T follicular helper cell (primary cell): ENCODE results near the gene CSH2.
"Not testable (repeated sequence)": the region's sequence is repeated elsewhere in the genome, so short reads cannot be mapped to it uniquely, and the experiment has no call there.

ENCODE experiments used
- DNase-seq: peaks from one replicate; pipeline ENCODE4 v3.0.0-alpha.2; 2020; ENCODE audit warnings: low read depth

The CSH2 gene

GRCh38 chr17:63855185-63855584 is 18.3 kb downstream of the CSH2 start:
- no peak for DNase-seq

GRCh38 chr17:63854709-63855108 is 18.8 kb downstream of the CSH2 start:
- DNase-seq: no peak

GRCh38 chr17:63853260-63853659 is 20.2 kb downstream of the CSH2 start:
- no peak for DNase-seq

GRCh38 chr17:63850401-63850800 is 23.1 kb downstream of the CSH2 start:
- no peak for DNase-seq

GRCh38 chr17:63848834-63849689 is 24.4 kb downstream of the CSH2 start:
- DNase-seq: peak; percentile 91

- no peak for DNase-seq
Observed at GRCh38 chr17:63847525-63848249, 25.8 kb downstream of the CSH2 start.

- DNase-seq: no peak
Observed at GRCh38 chr17:63845509-63845908, 28.0 kb downstream of the CSH2 start.

GRCh38 chr17:63843910-63844677 is 29.4 kb downstream of the CSH2 start:
- DNase-seq: no peak

- DNase-seq: not testable (repeated sequence)
Observed at GRCh38 chr17:63843387-63843888, 30.0 kb downstream of the CSH2 start.

- peak; percentile 99 for DNase-seq
Observed at GRCh38 chr17:63842540-63843386, 30.7 kb downstream of the CSH2 start, which contains the start of gene SMARCD2. Gene SMARCD2, minus strand, starts transcription at chr17:63842685. Its CDS starts 11 bp downstream, at chr17:63842674.

- no peak for DNase-seq
Observed at GRCh38 chr17:63842173-63842539, 31.3 kb downstream of the CSH2 start.

- no peak for DNase-seq
Observed at GRCh38 chr17:63841350-63842172, 31.9 kb downstream of the CSH2 start.

- DNase-seq: no peak
Observed at GRCh38 chr17:63840591-63841349, 32.7 kb downstream of the CSH2 start.

GRCh38 chr17:63838631-63839171 is 34.8 kb downstream of the CSH2 start:
- DNase-seq: no peak

GRCh38 chr17:63837962-63838600 is 35.4 kb downstream of the CSH2 start:
- no peak for DNase-seq

- DNase-seq: no peak
Observed at GRCh38 chr17:63837480-63837879, 36.0 kb downstream of the CSH2 start.

GRCh38 chr17:63836811-63837210 is 36.7 kb downstream of the CSH2 start:
- DNase-seq: no peak

- no peak for DNase-seq
Observed at GRCh38 chr17:63835167-63835720, 38.2 kb downstream of the CSH2 start.
